AG04449 (cell line): ENCODE results near the gene ZNF324B.
A peak's percentile ranks its signal among the peaks of the same experiment; 100 is the strongest.
"Not testable (repeated sequence)": the region's sequence is repeated elsewhere in the genome, so short reads cannot be mapped to it uniquely, and the experiment has no call there.

Experiments used
- CTCF ChIA-PET: fragments of 350-600 bp; formaldehyde crosslinking; extraction: SDS; loops from one replicate; lab custom pipeline; 2021; ENCODE audit warnings: antibody characterized with exemption; lab: Yijun Ruan, JAX
- POLR2A ChIA-PET: fragments of 400-600, 350-600 bp; formaldehyde crosslinking; extraction: SDS; loops from one replicate; lab custom pipeline; 2020; ENCODE audit warnings: antibody characterized with exemption, inconsistent platforms; lab: Yijun Ruan, JAX
- DNase-seq: peaks from one replicate; pipeline ENCODE4 v3.0.0-alpha.2; 2010; ENCODE audit warnings: low read depth, low spot score
- H3K4me3 ChIP-seq: 2 replicates; pipeline ENCODE4 v1.5.1; 2011; ENCODE audit warnings: low read depth, mild to moderate bottlenecking, control low read depth, low read length
- TF ChIP-seq, protein P1 (sequence below): IDR thresholded peaks from one replicate; pipeline ENCODE4 v1.5.1; 2011; ENCODE audit warnings: mild to moderate bottlenecking, moderate library complexity, low read length, control low read depth, inconsistent platforms; ENCODE audit not compliant: insufficient read depth; ENCODE audit errors: missing control alignments

The ZNF324B gene

DNA sequence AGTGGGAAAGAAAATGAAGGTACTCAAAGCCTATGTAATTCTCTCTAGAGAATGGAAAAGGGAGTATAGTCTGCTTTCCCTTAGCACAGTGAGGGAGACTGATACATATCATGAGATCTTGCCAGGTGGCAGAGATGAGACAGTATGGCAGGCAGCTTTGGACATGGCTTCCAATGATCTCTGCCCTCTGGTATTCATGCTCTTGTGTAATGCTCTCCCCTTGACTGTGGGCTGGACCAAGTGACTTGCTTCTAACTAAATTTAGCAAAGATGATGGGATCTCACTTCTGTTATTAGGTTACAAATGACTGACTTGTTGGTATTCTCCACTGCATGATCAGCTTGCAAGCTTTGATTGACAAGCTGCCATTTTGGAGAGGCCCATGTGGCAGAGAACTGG lies 21.7 kb upstream of the ZNF324B start:
- TF ChIP-seq, protein P1, sequence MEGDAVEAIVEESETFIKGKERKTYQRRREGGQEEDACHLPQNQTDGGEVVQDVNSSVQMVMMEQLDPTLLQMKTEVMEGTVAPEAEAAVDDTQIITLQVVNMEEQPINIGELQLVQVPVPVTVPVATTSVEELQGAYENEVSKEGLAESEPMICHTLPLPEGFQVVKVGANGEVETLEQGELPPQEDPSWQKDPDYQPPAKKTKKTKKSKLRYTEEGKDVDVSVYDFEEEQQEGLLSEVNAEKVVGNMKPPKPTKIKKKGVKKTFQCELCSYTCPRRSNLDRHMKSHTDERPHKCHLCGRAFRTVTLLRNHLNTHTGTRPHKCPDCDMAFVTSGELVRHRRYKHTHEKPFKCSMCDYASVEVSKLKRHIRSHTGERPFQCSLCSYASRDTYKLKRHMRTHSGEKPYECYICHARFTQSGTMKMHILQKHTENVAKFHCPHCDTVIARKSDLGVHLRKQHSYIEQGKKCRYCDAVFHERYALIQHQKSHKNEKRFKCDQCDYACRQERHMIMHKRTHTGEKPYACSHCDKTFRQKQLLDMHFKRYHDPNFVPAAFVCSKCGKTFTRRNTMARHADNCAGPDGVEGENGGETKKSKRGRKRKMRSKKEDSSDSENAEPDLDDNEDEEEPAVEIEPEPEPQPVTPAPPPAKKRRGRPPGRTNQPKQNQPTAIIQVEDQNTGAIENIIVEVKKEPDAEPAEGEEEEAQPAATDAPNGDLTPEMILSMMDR: no peak
- DNase-seq: no peak
- CTCF ChIA-PET: interaction anchor here (1.1 kb wide), 1 partner anchor 21 kb away, joined by 3 read pairs; no protein-coding TSS in a partner anchor
- H3K4me3 ChIP-seq: no peak overlapping the region
- POLR2A ChIA-PET: interaction anchor here (1.0 kb wide), 1 partner anchor 10 kb away, joined by 3 read pairs; the partner anchor contains the start of gene ZNF132

DNA sequence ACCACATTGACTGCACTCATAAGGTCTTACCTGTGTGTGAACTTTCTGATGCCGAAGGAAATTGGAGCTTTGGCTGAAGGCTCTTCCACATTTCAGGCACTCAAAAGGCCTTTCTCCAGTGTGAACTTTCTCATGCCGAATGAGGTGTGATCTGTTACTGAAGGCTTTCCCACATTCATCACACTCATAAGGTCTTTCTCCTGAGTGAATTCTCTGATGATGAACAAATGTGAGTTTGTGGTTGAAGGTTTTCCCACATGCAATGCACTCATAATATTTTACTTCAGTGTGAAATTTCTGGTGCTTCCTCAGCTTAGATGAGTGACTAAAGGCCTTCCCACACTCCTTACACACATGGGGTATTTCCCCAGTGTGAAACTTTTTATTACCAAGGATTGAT lies 17.2 kb upstream of the ZNF324B start:
- DNase-seq: no peak
- ChIA-PET CTCF (interaction anchor here (0.7 kb wide), 2 partner anchors 15 to 20 kb away, joined by 3 read pairs; no protein-coding TSS in a partner anchor), POLR2A (no interaction called here)
- TF ChIP-seq, protein P1: no peak
- H3K4me3 ChIP-seq: no peak overlapping the region

DNA sequence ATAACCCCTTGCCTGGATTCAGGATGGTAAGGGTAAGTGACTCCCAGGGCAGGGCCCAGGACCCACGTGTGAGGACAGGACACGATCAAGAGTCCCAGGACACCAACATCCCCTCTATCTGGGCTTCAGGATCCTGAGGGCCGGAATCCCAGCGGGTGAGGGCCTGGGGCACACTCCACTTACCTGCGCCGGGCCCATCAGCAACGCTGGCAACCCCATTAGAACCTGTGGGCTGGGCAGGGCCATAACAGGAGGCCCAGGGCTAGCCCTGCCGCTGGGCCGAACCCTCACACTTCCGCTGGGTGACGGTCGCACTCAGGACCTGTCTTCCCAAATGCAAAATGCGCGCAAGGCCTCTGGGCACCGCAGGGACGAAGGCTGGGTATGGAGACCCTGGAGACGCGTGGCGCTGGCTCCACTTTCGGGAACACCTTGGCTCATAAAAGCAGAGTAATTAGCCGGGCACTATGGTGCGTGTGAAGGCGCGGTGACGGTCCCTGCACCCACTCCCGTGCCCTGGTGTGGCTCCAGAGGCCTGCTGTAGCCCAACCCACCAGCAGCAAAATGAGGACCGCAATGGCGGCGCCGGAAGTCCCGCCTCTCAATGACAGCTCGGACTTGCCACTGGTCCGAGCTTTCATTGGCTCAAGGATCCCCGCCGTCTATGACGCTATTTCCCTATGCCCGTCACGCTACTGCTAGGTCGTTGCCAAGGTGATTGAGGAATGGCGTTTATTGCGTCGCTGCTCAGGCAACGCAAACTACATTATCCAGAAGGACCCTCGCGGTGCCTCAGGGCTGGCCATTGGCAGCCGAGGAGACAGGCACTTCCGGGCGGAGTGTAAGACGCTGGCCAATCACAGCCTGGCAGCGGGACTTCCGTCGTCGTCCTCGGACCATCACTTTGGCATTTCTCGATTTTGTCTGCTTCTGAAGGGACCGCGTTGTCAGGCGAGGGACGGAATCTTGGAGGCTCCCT lies 11.6 kb upstream of the ZNF324B start, which contains the start of gene ZNF132:
Gene ZNF132 (minus strand): TSS at position 578 of the 979 bp plus-strand sequence. CDS start 332 bp downstream, at position 246.
- DNase-seq: peak; percentile 98
- TF ChIP-seq, protein P1: no peak
- CTCF ChIA-PET: no interaction called here
- peak within 1 kb of the TSS; percentile 92 for H3K4me3 ChIP-seq
- POLR2A ChIA-PET: interaction anchor here (0.8 to 1.0 kb wide), 5 partner anchors 10 to 79 kb away, joined by 3 to 5 read pairs (median 3); partner anchors contain the start of genes ZBTB45 and ZNF584

DNA sequence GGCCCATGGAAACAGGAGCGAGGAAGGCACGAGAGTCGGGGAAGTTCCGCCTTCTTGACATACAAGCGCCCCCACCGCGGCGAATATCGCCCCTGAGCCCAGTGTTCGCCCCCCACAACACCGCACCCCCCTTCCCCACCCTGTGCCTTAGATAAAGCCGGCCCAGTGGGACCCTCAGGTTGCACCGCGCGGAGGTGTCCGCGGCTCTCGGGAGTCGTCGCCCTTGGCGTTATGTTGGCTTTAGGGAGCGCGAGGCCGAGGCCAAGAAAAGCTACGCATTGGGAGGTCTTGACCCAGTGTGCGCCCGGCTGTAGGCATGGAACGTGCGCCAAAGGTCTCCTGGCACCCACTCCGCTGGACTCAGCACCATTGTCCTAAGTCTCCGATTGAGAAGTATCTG lies 10.9 kb upstream of the ZNF324B start:
- POLR2A ChIA-PET: interaction anchor here (0.8 to 1.0 kb wide), 5 partner anchors 11 to 79 kb away, joined by 3 to 5 read pairs (median 3); partner anchors contain the start of genes ZBTB45 and ZNF584
- no peak for DNase-seq
- H3K4me3 ChIP-seq: peak overlapping the region; percentile 92

DNA sequence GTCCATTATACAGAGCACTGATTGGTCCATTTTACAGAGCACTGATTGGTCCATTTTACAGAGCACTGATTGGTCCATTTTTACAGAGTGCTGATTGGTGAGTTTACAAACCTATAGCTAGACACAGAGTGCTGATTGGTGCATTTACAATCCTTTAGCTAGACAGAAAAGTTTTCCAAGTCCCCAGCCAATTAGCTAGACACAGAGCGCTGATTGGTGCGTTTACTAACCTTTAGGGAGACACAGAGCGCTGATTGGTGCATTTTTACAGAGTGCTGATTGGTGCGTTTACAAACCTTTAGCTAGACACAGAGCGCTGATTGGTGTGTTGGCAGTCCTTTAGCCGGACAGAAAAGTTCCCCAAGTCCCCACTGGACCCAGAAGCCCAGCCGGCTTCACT lies 8.4 kb upstream of the ZNF324B start:
- DNase-seq, POLR2A ChIA-PET, CTCF ChIA-PET, H3K4me3 ChIP-seq: not testable (repeated sequence)

More for the DNA sequence above, 10.9 kb upstream of the ZNF324B start:
- TF ChIP-seq, protein P1: no peak
- CTCF ChIA-PET: no interaction called here

DNA sequence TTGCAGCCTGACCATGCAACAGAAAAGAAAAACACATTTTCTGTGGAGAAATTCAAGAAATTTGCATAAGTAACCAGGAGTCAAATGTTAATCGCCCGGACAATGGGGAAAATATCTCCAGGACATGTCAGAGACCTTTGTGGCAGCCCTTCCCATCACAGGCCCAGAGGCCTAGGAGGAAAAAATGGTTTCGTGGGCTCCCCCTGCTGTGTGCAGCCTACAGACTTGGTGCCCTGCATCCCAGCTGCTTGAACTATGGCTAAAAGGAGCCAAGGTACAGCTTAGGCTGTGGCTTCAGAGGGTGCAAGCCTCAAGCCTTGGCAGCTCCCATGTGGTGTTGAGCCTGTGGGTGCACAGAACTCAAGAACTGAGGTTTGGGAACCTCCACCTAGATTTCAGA lies 2.6 kb upstream of the ZNF324B start:
- DNase-seq, POLR2A ChIA-PET, H3K4me3 ChIP-seq, CTCF ChIA-PET: not testable (repeated sequence)

DNA sequence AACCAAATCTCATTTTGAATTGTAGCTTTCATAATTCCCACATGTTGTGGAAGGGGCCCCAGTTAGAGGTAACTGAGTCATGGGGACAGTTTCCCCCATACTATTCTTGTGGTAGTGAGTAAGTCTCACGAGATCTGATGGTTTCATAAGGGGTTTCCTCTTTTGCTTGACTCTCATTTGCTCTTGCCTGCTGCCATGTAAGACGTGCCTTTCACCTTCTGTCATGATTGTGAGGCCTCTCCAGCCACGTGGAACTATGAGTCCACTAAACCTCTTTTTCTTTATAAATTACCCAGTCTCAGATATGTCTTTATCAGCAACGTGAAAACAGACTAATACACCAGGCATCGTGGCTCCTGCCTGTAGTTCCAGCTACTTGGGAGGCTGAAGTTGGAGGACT lies 1.4 kb upstream of the ZNF324B start:
- CTCF ChIA-PET, H3K4me3 ChIP-seq, DNase-seq, POLR2A ChIA-PET: not testable (repeated sequence)
